ENCODE results near the gene FUT7. TPM values are rescaled to one million over a fixed set of nuclear protein-coding genes. Genes with fewer than 3 reads are reported as not detected.

FUT7 gene
- total and polyA plus RNA-seq, 2 of the 13 experiments (the other 11 are each of a cell fraction or from before 2014, with no cell fraction given): 0.05 TPM; not detected in 1

DNA sequence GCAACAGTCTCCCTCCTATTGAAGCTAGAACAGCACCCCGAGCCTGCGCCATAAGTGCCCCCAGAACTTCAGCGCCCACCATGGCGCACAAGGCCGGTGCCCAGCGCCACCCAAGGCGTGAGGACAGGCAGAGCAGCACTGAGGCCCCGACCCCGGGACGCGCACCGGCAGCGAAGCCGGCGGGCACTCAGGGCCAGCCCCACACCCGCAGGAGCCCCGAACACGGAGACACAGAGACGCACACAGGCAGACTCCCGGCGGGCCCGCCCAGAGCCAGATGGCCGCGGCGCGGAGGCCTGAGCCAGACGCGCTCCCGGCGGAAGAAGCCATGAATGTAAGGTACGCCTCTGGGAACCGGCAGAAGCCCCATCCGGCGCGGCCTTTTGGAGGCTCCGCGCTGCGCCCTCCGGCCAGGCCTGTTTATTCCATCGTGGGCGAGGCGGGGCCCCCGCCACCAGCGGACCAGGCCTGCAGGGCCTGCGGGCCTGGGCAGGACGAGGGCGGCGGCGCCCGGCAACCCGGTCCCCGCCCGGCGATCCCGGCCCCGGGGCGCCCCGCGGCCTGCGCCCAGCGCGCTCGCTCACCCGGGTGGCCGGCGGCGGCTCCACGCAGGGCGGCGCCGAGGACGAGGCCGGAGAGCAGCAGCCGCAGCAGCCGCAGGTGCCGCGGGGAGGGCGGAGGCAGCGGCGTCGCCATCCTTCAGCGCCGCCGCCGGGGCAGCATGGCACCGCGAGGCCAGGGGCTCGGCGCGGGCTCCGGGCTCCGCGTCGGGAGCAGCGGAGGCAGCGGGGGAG, 13.6 kb upstream of the FUT7 start (continued):
- TF ChIP-seq, protein P1, sequence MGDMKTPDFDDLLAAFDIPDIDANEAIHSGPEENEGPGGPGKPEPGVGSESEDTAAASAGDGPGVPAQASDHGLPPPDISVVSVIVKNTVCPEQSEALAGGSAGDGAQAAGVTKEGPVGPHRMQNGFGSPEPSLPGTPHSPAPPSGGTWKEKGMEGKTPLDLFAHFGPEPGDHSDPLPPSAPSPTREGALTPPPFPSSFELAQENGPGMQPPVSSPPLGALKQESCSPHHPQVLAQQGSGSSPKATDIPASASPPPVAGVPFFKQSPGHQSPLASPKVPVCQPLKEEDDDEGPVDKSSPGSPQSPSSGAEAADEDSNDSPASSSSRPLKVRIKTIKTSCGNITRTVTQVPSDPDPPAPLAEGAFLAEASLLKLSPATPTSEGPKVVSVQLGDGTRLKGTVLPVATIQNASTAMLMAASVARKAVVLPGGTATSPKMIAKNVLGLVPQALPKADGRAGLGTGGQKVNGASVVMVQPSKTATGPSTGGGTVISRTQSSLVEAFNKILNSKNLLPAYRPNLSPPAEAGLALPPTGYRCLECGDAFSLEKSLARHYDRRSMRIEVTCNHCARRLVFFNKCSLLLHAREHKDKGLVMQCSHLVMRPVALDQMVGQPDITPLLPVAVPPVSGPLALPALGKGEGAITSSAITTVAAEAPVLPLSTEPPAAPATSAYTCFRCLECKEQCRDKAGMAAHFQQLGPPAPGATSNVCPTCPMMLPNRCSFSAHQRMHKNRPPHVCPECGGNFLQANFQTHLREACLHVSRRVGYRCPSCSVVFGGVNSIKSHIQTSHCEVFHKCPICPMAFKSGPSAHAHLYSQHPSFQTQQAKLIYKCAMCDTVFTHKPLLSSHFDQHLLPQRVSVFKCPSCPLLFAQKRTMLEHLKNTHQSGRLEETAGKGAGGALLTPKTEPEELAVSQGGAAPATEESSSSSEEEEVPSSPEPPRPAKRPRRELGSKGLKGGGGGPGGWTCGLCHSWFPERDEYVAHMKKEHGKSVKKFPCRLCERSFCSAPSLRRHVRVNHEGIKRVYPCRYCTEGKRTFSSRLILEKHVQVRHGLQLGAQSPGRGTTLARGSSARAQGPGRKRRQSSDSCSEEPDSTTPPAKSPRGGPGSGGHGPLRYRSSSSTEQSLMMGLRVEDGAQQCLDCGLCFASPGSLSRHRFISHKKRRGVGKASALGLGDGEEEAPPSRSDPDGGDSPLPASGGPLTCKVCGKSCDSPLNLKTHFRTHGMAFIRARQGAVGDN (CRISPR knock-in tag; IDR thresholded peaks at IDR 0.05): 0 out of 2 replicates have a peak, but pooled peaks have one; percentile 18
- TF ChIP-seq ZFY (CRISPR knock-in tag; IDR thresholded peaks at IDR 0.05): peak; percentile 57
- peak; percentile 9; the same call in 1 of the 2 replicates for TF ChIP-seq ZNF691 (CRISPR knock-in tag; IDR thresholded peaks at IDR 0.05; ENCODE audit: borderline replicate concordance, low read depth)
- 0 out of 2 replicates have a peak, but pooled peaks have one; percentile 6 for TF ChIP-seq THAP11 (CRISPR knock-in tag; IDR thresholded peaks at IDR 0.05)
- 0 out of 4 replicates have a peak, but pooled peaks of 1 of the 2 experiments have one; percentile 2 for TF ChIP-seq KLF16 (CRISPR knock-in tag; IDR thresholded peaks at IDR 0.05)
- no peak for TF ChIP-seq SALL2 (CRISPR knock-in tag; IDR thresholded peaks at IDR 0.05)
- TF ChIP-seq GTF2F1 (IDR thresholded peaks at IDR 0.05; ENCODE audit: low read length): no peak
- TF ChIP-seq, protein P2, sequence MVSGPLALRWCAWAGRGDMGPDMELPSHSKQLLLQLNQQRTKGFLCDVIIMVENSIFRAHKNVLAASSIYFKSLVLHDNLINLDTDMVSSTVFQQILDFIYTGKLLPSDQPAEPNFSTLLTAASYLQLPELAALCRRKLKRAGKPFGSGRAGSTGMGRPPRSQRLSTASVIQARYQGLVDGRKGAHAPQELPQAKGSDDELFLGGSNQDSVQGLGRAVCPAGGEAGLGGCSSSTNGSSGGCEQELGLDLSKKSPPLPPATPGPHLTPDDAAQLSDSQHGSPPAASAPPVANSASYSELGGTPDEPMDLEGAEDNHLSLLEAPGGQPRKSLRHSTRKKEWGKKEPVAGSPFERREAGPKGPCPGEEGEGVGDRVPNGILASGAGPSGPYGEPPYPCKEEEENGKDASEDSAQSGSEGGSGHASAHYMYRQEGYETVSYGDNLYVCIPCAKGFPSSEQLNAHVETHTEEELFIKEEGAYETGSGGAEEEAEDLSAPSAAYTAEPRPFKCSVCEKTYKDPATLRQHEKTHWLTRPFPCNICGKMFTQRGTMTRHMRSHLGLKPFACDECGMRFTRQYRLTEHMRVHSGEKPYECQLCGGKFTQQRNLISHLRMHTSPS (CRISPR knock-in tag; IDR thresholded peaks at IDR 0.05; ENCODE audit: low read depth): 0 out of 2 replicates have a peak, but pooled peaks have one; percentile 34
- TF ChIP-seq, protein P3, sequence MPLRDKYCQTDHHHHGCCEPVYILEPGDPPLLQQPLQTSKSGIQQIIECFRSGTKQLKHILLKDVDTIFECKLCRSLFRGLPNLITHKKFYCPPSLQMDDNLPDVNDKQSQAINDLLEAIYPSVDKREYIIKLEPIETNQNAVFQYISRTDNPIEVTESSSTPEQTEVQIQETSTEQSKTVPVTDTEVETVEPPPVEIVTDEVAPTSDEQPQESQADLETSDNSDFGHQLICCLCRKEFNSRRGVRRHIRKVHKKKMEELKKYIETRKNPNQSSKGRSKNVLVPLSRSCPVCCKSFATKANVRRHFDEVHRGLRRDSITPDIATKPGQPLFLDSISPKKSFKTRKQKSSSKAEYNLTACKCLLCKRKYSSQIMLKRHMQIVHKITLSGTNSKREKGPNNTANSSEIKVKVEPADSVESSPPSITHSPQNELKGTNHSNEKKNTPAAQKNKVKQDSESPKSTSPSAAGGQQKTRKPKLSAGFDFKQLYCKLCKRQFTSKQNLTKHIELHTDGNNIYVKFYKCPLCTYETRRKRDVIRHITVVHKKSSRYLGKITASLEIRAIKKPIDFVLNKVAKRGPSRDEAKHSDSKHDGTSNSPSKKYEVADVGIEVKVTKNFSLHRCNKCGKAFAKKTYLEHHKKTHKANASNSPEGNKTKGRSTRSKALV (CRISPR knock-in tag; IDR thresholded peaks at IDR 0.05): peak; percentile 83; the same call in 1 of the 2 replicates
- peak; percentile 42; the same call in 1 of the 2 replicates for TF ChIP-seq ATF7-NPFF (CRISPR knock-in tag; IDR thresholded peaks at IDR 0.05; ENCODE audit: low read depth)
- no peak for TF ChIP-seq ZNF674 (CRISPR knock-in tag; IDR thresholded peaks at IDR 0.05; ENCODE audit: low read depth)
